WERI-Rb-1 (cell line): Measurements from ENCODE around the gene SCEL.

Source experiments
- DNase-seq: peaks from one replicate; pipeline ENCODE4 v3.0.0-alpha.2; 2020
- H3K27ac ChIP-seq: fragments of 250-450 bp; sonication (Bioruptor Pico); 2 replicates; pipeline ENCODE4 v1.5.1; 2020; ENCODE audit warnings: mild to moderate bottlenecking, moderate library complexity
- H3K27me3 ChIP-seq: fragments of 250-450 bp; sonication (Bioruptor Pico); 2 replicates; pipeline ENCODE4 v1.5.1; 2021; ENCODE audit warnings: mild to moderate bottlenecking, low read depth, moderate library complexity; ENCODE audit not compliant: insufficient read depth, severe bottlenecking
- H3K36me3 ChIP-seq: fragments of 250-450 bp; sonication (Bioruptor Pico); 2 replicates; pipeline ENCODE4 v1.5.1; 2020; ENCODE audit warnings: mild to moderate bottlenecking, moderate library complexity
- H3K4me3 ChIP-seq: 2 replicates; pipeline ENCODE4 v1.5.1; 2011; ENCODE audit warnings: low read depth, mild to moderate bottlenecking, control low read depth, low read length
- H3K9me3 ChIP-seq: fragments of 250-450 bp; sonication (Bioruptor Pico); 2 replicates; pipeline ENCODE4 v1.5.1; 2021; ENCODE audit warnings: mild to moderate bottlenecking, moderate library complexity; ENCODE audit not compliant: severe bottlenecking
- CTCF ChIP-seq: IDR thresholded peaks from 2 replicates; pipeline ENCODE4 v1.5.1; 2011; ENCODE audit warnings: low read depth, mild to moderate bottlenecking, control low read depth, inconsistent platforms, low read length

SCEL gene

GRCh38 chr13:77574096-77574495 is 38.6 kb downstream of the SCEL start:
- Histone ChIP-seq H3K4me3 (no peak overlapping the region), H3K36me3 (no peaks in the 10 kb centered on the region), H3K9me3 (no peaks in the 10 kb centered on the region), H3K27me3 (no peaks in the 10 kb centered on the region), H3K27ac (no peak overlapping the region)
- DNase-seq, result no peak
- no peak for TF ChIP-seq CTCF

- Histone ChIP-seq H3K9me3 (no peaks in the 10 kb centered on the region), H3K27me3 (no peaks in the 10 kb centered on the region), H3K36me3 (no peaks in the 10 kb centered on the region), H3K4me3 (no peak overlapping the region), H3K27ac (no peak overlapping the region)
- TF ChIP-seq CTCF, result no peak
- DNase-seq, result no peak
These were observed 44.5 kb downstream of the SCEL start for GRCh38 chr13:77579959-77580358.

- Histone ChIP-seq H3K9me3 (no peaks in the 10 kb centered on the region), H3K27me3 (no peaks in the 10 kb centered on the region), H3K27ac (no peak overlapping the region), H3K36me3 (no peaks in the 10 kb centered on the region), H3K4me3 (no peak overlapping the region)
- DNase-seq, result no peak
- no peak for TF ChIP-seq CTCF
These were observed 45.2 kb downstream of the SCEL start for GRCh38 chr13:77580748-77581147.

GRCh38 chr13:77583581-77583980 is 48.1 kb downstream of the SCEL start:
- Histone ChIP-seq H3K27me3 (no peaks in the 10 kb centered on the region), H3K4me3 (no peak overlapping the region), H3K9me3 (no peaks in the 10 kb centered on the region), H3K27ac (no peak overlapping the region), H3K36me3 (no peaks in the 10 kb centered on the region)
- DNase-seq, result no peak
- TF ChIP-seq CTCF, result no peak

- Histone ChIP-seq H3K27me3 (no peaks in the 10 kb centered on the region), H3K27ac (no peak overlapping the region), H3K36me3 (no peaks in the 10 kb centered on the region), H3K9me3 (no peaks in the 10 kb centered on the region), H3K4me3 (no peak overlapping the region)
- no peak for DNase-seq
- no peak for TF ChIP-seq CTCF
These were observed 48.6 kb downstream of the SCEL start for GRCh38 chr13:77584106-77584505.

GRCh38 chr13:77595166-77595810 is 59.8 kb downstream of the SCEL start:
- DNase-seq, result peak; percentile 25
- Histone ChIP-seq H3K36me3 (no peaks in the 10 kb centered on the region), H3K9me3 (no peaks in the 10 kb centered on the region), H3K27ac (peak overlapping the region; percentile 50), H3K4me3 (no peak overlapping the region), H3K27me3 (no peaks in the 10 kb centered on the region)
- TF ChIP-seq CTCF, result no peak
